Measurements from ENCODE around the gene CRACDL. TPM values are rescaled to one million over a fixed set of nuclear protein-coding genes. Genes with fewer than 3 reads are reported as not detected.

The CRACDL gene
- polyA plus RNA-seq, 1 donor (not counting 4 experiments of a cell fraction or from before 2014, with no cell fraction given) = 1.6 TPM

- no peaks in the 10 kb centered on the region for H3K4me1 ChIP-seq (ENCODE audit: control insufficient read depth, extremely low read depth, insufficient read depth, low read length)
- DNase-seq (ENCODE audit: low read depth, low spot score) (no peak), FAIRE-seq (no peak)
- H3K9me1 ChIP-seq (ENCODE audit: control insufficient read depth, extremely low read depth, insufficient read depth, low read length) = no peaks in the 10 kb centered on the region
- H3K79me2 ChIP-seq (ENCODE audit: control insufficient read depth, insufficient read depth, low read length) = no peaks in the 10 kb centered on the region
- H3K4me2 ChIP-seq (ENCODE audit: control insufficient read depth, extremely low read depth, insufficient read depth, low read depth, low read length) = peak overlapping the region; percentile 54
- H3K9me3 ChIP-seq (ENCODE audit: control insufficient read depth, low read depth, low read length) = no peaks in the 10 kb centered on the region
- peak overlapping the region; percentile 26 for H2AFZ ChIP-seq (ENCODE audit: control insufficient read depth, low read length)
- H4K20me1 ChIP-seq (ENCODE audit: control insufficient read depth, extremely low read depth, insufficient read depth, low read length) = no peaks in the 10 kb centered on the region
- peaks cover 0 to 2% of the 10 kb centered on the region in 2 experiments for H3K36me3 ChIP-seq (ENCODE audit: control insufficient read depth in 2 of 2, extremely low read depth in 1 of 2, insufficient read depth in 2 of 2, low read length in 2 of 2)
- peak overlapping the region in 2 of 3 experiments; percentile 22 to 34 for H3K4me3 ChIP-seq (ENCODE audit: control insufficient read depth in 2 of 3, extremely low read depth in 1 of 3, insufficient read depth in 2 of 3, low read depth in 1 of 3, low read length in 3 of 3)
- H3K9ac ChIP-seq (ENCODE audit: control insufficient read depth, extremely low read depth, insufficient read depth, low read length) = no peak overlapping the region
- dilution Hi-C loops (cut with MboI; ENCODE audit: extremely low pct_ligation_motif_present, low sequenced_read_pairs) = no loop called here
- no peak overlapping the region for H3K27ac ChIP-seq (ENCODE audit: control insufficient read depth, insufficient read depth, low read length)
- TF ChIP-seq CTCF (optimal IDR thresholded peaks at IDR 0.05 in 1 of 3, IDR thresholded peaks at IDR 0.05 in 1 of 3, conservative IDR thresholded peaks at IDR 0.05 in 1 of 3; ENCODE audit: extremely low read depth in 1 of 3, insufficient read depth in 2 of 3, low read length in 3 of 3) = peak in 2 of 3 experiments; percentile 20 to 60
- peak; percentile 54 for TF ChIP-seq EZH2 (IDR thresholded peaks at IDR 0.05; ENCODE audit: low read length)
- H3K27me3 ChIP-seq (ENCODE audit: control insufficient read depth, extremely low read depth, insufficient read depth, low read length) = peaks cover 5% of the 10 kb centered on the region
Observed at GRCh38 chr2:98822301-98823164, 113.5 kb downstream of the CRACDL start.

GRCh38 chr2:98821629-98822135 is 114.3 kb downstream of the CRACDL start:
- Histone ChIP-seq H3K27me3 (ENCODE audit: control insufficient read depth, extremely low read depth, insufficient read depth, low read length) (peaks cover 5% of the 10 kb centered on the region), H3K9me3 (ENCODE audit: control insufficient read depth, low read depth, low read length) (no peaks in the 10 kb centered on the region), H3K36me3 (ENCODE audit: control insufficient read depth in 2 of 2, extremely low read depth in 1 of 2, insufficient read depth in 2 of 2, low read length in 2 of 2) (peaks cover 0 to 2% of the 10 kb centered on the region in 2 experiments), H2AFZ (ENCODE audit: control insufficient read depth, low read length) (no peak overlapping the region), H3K9me1 (ENCODE audit: control insufficient read depth, extremely low read depth, insufficient read depth, low read length) (no peaks in the 10 kb centered on the region), H3K79me2 (ENCODE audit: control insufficient read depth, insufficient read depth, low read length) (no peaks in the 10 kb centered on the region), H4K20me1 (ENCODE audit: control insufficient read depth, extremely low read depth, insufficient read depth, low read length) (no peaks in the 10 kb centered on the region), H3K4me2 (ENCODE audit: control insufficient read depth, extremely low read depth, insufficient read depth, low read depth, low read length) (no peak overlapping the region), H3K4me1 (ENCODE audit: control insufficient read depth, extremely low read depth, insufficient read depth, low read length) (no peaks in the 10 kb centered on the region), H3K4me3 (ENCODE audit: control insufficient read depth in 2 of 3, extremely low read depth in 1 of 3, insufficient read depth in 2 of 3, low read depth in 1 of 3, low read length in 3 of 3) (no peak overlapping the region), H3K9ac (ENCODE audit: control insufficient read depth, extremely low read depth, insufficient read depth, low read length) (no peak overlapping the region), H3K27ac (ENCODE audit: control insufficient read depth, insufficient read depth, low read length) (no peak overlapping the region)
- DNase-seq (ENCODE audit: low read depth, low spot score) (no peak), FAIRE-seq (no peak)
- no peak for TF ChIP-seq EZH2 (IDR thresholded peaks at IDR 0.05; ENCODE audit: low read length)
- no peak for TF ChIP-seq CTCF (optimal IDR thresholded peaks at IDR 0.05 in 1 of 3, IDR thresholded peaks at IDR 0.05 in 1 of 3, conservative IDR thresholded peaks at IDR 0.05 in 1 of 3; ENCODE audit: extremely low read depth in 1 of 3, insufficient read depth in 2 of 3, low read length in 3 of 3)
- dilution Hi-C loops (cut with MboI; ENCODE audit: extremely low pct_ligation_motif_present, low sequenced_read_pairs) = no loop called here

All from keratinocyte (primary cell).